Neural cell (in vitro differentiated cells): ENCODE results near the gene BHLHA15. TPM values are rescaled to one million over a fixed set of nuclear protein-coding genes. Genes with fewer than 3 reads are reported as not detected.

Experiments
- H2AFZ ChIP-seq: fragments of 200-600, 300-800 bp; sonication (generic), shearing (Covaris generic); 2 replicates; pipeline ENCODE4 v1.6.0; 2014; ENCODE audit warnings: low read depth, mild to moderate bottlenecking, antibody characterized with exemption, low read length, moderate library complexity
- H3F3A ChIP-seq: fragments of 200-600 bp; shearing (Covaris generic); 2 replicates; pipeline ENCODE4 v1.6.1; 2016; ENCODE audit warnings: mild to moderate bottlenecking, moderate library complexity, mixed read lengths, antibody characterized with exemption, low read length; ENCODE audit not compliant: insufficient read depth, poor library complexity, severe bottlenecking
- H3K27ac ChIP-seq: fragments of 200-600, 300-800 bp; sonication (generic), shearing (Covaris generic); 2 replicates; pipeline ENCODE4 v1.5.1; 2014; ENCODE audit warnings: mild to moderate bottlenecking, low read length, moderate library complexity
- H3K27me3 ChIP-seq: fragments of 300-800, 200-600 bp; sonication (generic), shearing (Covaris generic); 2 replicates; pipeline ENCODE4 v1.6.0; 2014; ENCODE audit warnings: mild to moderate bottlenecking, low read depth, low read length, moderate library complexity; ENCODE audit not compliant: insufficient read depth
- H3K36me3 ChIP-seq: fragments of 300-800, 200-600 bp; sonication (generic), shearing (Covaris generic); 2 replicates; pipeline ENCODE4 v1.5.1; 2014; ENCODE audit warnings: mild to moderate bottlenecking, antibody characterized with exemption, low read length, moderate library complexity; ENCODE audit not compliant: insufficient read depth
- H3K4me2 ChIP-seq: fragments of 300-800, 200-600 bp; sonication (generic), shearing (Covaris generic); 2 replicates; pipeline ENCODE4 v1.6.0; 2014; ENCODE audit warnings: mild to moderate bottlenecking, low read length
- H3K4me3 ChIP-seq: fragments of 300-800, 200-600 bp; sonication (generic), shearing (Covaris generic); 2 replicates; pipeline ENCODE4 v1.5.1; 2014; ENCODE audit warnings: mild to moderate bottlenecking, low read length, moderate library complexity
- H3K79me2 ChIP-seq: fragments of 200-600 bp; shearing (Covaris generic); replicated peaks from 2 replicates; pipeline ENCODE4 v1.6.0; 2014; ENCODE audit warnings: mild to moderate bottlenecking, low read length, moderate library complexity; ENCODE audit not compliant: insufficient read depth
- H3K9ac ChIP-seq: fragments of 300-800, 200-600 bp; sonication (generic), shearing (Covaris generic); 2 replicates; pipeline ENCODE4 v1.6.1; 2016; ENCODE audit warnings: mild to moderate bottlenecking, low read length, mixed read lengths
- H3K9me2 ChIP-seq: fragments of 200-600 bp; shearing (Covaris generic); 2 replicates; pipeline ENCODE4 v1.6.1; 2016; ENCODE audit warnings: mild to moderate bottlenecking, low read length, mixed read lengths; ENCODE audit not compliant: insufficient read depth
- H3K9me3 ChIP-seq: fragments of 200-600, 300-800 bp; sonication (generic), shearing (Covaris generic); 2 replicates; pipeline ENCODE4 v1.6.1; 2016; ENCODE audit warnings: mild to moderate bottlenecking, mixed run types, low read length, moderate library complexity, mixed read lengths
- H4K20me1 ChIP-seq: fragments of 200-600 bp; shearing (Covaris generic); 2 replicates; pipeline ENCODE4 v1.6.1; 2016; ENCODE audit warnings: mild to moderate bottlenecking, mixed run types; ENCODE audit not compliant: insufficient read depth
- EP300 ChIP-seq: fragments of 450-650 bp; conservative IDR thresholded peaks from 2 replicates; pipeline ENCODE4 v1.6.1; 2014; ENCODE audit warnings: antibody characterized with exemption, mild to moderate bottlenecking, moderate library complexity; ENCODE audit not compliant: poor library complexity, severe bottlenecking
- EZH2 ChIP-seq: fragments of 200-600, 300-800 bp; shearing (Covaris generic), sonication (generic); IDR thresholded peaks from 2 replicates; pipeline ENCODE4 v1.6.1; 2014; ENCODE audit warnings: antibody characterized with exemption, low read length, borderline replicate concordance, mild to moderate bottlenecking; ENCODE audit not compliant: insufficient read depth, poor library complexity, severe bottlenecking
- MXI1 ChIP-seq: fragments of 450-650 bp; conservative IDR thresholded peaks from 2 replicates; pipeline ENCODE4 v1.6.1; 2014; ENCODE audit warnings: antibody characterized with exemption, mild to moderate bottlenecking; ENCODE audit not compliant: poor library complexity, severe bottlenecking
- POLR2AphosphoS5 ChIP-seq: IDR thresholded peaks from 2 replicates; pipeline ENCODE4 v1.6.1; 2012
- RAD21 ChIP-seq: fragments of 450-650 bp; conservative IDR thresholded peaks from 2 replicates; pipeline ENCODE4 v1.6.1; 2014; ENCODE audit warnings: antibody characterized with exemption, mild to moderate bottlenecking, moderate library complexity
- SMC3 ChIP-seq: fragments of 450-650 bp; conservative IDR thresholded peaks from 2 replicates; pipeline ENCODE4 v1.6.1; 2014; ENCODE audit warnings: antibody characterized with exemption, mild to moderate bottlenecking, moderate library complexity; ENCODE audit not compliant: poor library complexity
- TAF1 ChIP-seq: IDR thresholded peaks from 2 replicates; pipeline ENCODE4 v1.6.1; 2012; ENCODE audit warnings: low read depth
- polyA plus RNA-seq: library from polyadenylated mRNA; depleted of rRNA; stranded (reverse); fragments of >200 nt; gene quantifications from 2 replicates; pipeline ENCODE4 v1.2.3, GENCODE V29; 2014
- TF ChIP-seq, protein P1 (sequence below): fragments of 450-650 bp; IDR thresholded peaks from 2 replicates; pipeline ENCODE4 v1.5.1; 2014; ENCODE audit warnings: antibody characterized with exemption, mild to moderate bottlenecking, moderate library complexity; ENCODE audit not compliant: poor library complexity, severe bottlenecking
- TF ChIP-seq, protein P2 (sequence below): IDR thresholded peaks from 2 replicates; pipeline ENCODE4 v1.6.1; 2012; ENCODE audit warnings: borderline replicate concordance

The BHLHA15 gene
- polyA plus RNA-seq, 1 donor from 2014 or later: not detected

DNA sequence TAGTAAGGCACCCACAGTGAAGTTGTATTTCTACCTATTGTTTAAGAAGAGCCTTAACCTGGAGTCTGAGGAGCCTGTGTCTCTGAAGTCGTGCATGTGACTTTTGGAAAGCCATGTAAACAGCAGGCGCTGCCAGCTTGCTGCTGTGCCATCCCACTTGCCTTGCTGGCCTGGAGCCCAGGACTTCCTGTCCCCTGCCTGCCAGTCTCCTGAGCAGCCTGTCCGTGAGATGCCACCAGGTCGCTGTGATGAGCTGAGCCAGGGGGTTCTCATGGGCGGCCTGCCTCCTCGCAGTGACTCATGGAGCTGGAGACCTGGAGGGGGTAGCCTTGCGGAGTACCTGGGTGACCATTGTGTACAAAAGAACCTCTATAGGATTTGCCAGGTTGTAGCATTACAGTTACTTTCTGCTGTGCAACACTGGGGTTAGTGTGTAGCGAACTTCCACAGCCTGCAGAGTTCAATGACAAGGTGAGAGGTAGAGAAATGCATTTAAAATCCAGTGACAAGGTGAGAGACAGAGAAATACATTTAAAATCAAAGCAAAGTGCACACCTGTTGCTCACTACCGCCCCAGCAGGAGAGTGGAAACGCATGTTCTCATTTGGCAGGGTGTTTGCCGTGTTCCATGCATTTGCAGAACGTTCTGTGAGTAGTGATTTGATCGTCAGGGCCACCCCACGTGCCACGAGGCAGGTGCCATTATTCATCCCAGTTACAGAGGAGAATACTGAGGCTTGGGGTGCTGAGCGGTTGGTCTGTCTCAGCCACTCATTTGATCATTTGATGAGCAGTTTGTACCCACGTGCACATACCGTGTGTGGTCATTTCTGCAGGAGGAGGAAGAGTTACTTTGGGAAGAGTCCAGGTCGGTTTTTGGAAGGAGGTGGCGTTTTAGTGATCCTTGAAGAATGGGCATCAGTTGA, 36.6 kb upstream of the BHLHA15 start:
- H3K27me3 ChIP-seq: no peaks in the 10 kb centered on the region
- TF ChIP-seq POLR2AphosphoS5: no peak
- TF ChIP-seq SMC3: no peak
- TF ChIP-seq, protein P1, sequence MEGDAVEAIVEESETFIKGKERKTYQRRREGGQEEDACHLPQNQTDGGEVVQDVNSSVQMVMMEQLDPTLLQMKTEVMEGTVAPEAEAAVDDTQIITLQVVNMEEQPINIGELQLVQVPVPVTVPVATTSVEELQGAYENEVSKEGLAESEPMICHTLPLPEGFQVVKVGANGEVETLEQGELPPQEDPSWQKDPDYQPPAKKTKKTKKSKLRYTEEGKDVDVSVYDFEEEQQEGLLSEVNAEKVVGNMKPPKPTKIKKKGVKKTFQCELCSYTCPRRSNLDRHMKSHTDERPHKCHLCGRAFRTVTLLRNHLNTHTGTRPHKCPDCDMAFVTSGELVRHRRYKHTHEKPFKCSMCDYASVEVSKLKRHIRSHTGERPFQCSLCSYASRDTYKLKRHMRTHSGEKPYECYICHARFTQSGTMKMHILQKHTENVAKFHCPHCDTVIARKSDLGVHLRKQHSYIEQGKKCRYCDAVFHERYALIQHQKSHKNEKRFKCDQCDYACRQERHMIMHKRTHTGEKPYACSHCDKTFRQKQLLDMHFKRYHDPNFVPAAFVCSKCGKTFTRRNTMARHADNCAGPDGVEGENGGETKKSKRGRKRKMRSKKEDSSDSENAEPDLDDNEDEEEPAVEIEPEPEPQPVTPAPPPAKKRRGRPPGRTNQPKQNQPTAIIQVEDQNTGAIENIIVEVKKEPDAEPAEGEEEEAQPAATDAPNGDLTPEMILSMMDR: no peak
- TF ChIP-seq RAD21: no peak
- TF ChIP-seq EZH2: no peak
- TF ChIP-seq TAF1: no peak
- TF ChIP-seq, protein P2, sequence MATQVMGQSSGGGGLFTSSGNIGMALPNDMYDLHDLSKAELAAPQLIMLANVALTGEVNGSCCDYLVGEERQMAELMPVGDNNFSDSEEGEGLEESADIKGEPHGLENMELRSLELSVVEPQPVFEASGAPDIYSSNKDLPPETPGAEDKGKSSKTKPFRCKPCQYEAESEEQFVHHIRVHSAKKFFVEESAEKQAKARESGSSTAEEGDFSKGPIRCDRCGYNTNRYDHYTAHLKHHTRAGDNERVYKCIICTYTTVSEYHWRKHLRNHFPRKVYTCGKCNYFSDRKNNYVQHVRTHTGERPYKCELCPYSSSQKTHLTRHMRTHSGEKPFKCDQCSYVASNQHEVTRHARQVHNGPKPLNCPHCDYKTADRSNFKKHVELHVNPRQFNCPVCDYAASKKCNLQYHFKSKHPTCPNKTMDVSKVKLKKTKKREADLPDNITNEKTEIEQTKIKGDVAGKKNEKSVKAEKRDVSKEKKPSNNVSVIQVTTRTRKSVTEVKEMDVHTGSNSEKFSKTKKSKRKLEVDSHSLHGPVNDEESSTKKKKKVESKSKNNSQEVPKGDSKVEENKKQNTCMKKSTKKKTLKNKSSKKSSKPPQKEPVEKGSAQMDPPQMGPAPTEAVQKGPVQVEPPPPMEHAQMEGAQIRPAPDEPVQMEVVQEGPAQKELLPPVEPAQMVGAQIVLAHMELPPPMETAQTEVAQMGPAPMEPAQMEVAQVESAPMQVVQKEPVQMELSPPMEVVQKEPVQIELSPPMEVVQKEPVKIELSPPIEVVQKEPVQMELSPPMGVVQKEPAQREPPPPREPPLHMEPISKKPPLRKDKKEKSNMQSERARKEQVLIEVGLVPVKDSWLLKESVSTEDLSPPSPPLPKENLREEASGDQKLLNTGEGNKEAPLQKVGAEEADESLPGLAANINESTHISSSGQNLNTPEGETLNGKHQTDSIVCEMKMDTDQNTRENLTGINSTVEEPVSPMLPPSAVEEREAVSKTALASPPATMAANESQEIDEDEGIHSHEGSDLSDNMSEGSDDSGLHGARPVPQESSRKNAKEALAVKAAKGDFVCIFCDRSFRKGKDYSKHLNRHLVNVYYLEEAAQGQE: no peak
- TF ChIP-seq EP300: no peak
- TF ChIP-seq MXI1: no peak
- no peak overlapping the region for H2AFZ ChIP-seq
- H3K9me2 ChIP-seq: no peaks in the 10 kb centered on the region
- no peaks in the 10 kb centered on the region for H4K20me1 ChIP-seq
- H3K36me3 ChIP-seq: peaks cover 9% of the 10 kb centered on the region
- H3K9me3 ChIP-seq: no peaks in the 10 kb centered on the region
- H3K4me2 ChIP-seq: no peak overlapping the region
- H3K4me3 ChIP-seq: no peak overlapping the region
- no peak overlapping the region for H3K9ac ChIP-seq
- no peak overlapping the region for H3K27ac ChIP-seq
- no peaks in the 10 kb centered on the region for H3K79me2 ChIP-seq
- no peaks in the 10 kb centered on the region for H3F3A ChIP-seq

DNA sequence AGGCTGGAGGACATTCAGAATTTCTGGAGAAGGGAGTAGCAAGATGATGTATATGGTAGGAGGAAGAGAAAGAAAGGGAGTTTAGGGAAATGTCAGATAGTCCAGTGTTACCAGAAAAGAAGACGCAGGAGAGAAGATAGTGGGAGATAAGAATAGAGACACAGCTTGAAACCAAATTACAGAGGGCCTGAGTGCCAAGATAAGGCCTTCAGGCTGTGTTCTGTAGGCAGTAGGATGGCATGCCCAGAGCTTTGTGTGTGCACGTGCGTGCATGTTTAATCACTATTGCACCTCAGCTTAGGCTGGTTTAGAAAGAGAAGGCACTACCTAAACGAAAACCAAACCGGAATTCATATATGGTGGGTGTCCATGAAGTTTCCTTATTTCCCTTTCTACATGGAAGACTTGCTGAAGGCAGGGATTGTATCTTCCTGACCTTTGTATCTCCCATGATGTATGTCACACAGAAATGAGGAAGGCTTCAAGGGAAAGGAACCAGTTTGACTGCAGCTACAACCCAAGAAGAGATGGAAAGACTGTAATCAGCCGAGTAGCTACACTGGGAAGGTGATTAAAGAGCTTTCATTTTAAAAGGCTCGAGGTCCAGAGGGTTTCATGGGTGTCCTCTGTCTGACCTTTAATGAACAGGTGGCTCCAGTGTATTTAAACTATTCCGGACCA, 35.8 kb upstream of the BHLHA15 start:
- Histone ChIP-seq H3K4me2 (no peak overlapping the region), H3K27me3 (no peaks in the 10 kb centered on the region), H3K9me3 (no peaks in the 10 kb centered on the region), H3F3A (no peaks in the 10 kb centered on the region), H3K4me3 (no peak overlapping the region), H2AFZ (no peak overlapping the region), H3K9ac (no peak overlapping the region), H3K9me2 (no peaks in the 10 kb centered on the region), H3K79me2 (no peaks in the 10 kb centered on the region), H4K20me1 (no peaks in the 10 kb centered on the region), H3K36me3 (peaks cover 9% of the 10 kb centered on the region), H3K27ac (no peak overlapping the region)
- TF ChIP-seq EP300 (no peak), MXI1 (no peak), TAF1 (no peak), EZH2 (no peak), RAD21 (no peak), SMC3 (no peak)
- TF ChIP-seq, protein P2: no peak
- TF ChIP-seq, protein P1: no peak
